Activated naive CD4-positive, alpha-beta T cell treated with anti-CD3 and anti-CD28 coated beads for 36 hours (primary cell): ENCODE results near the gene SLC26A1. TPM values are rescaled to one million over a fixed set of nuclear protein-coding genes. Genes with fewer than 3 reads are reported as not detected.
"Not testable (repeated sequence)": the region's sequence is repeated elsewhere in the genome, so short reads cannot be mapped to it uniquely, and the experiment has no call there.

Experiments
- CTCF ChIA-PET: fragments of 350-600 bp; sonication (Branson Sonifier 250); formaldehyde crosslinking; loops from one replicate; lab custom pipeline; 2021; ENCODE audit warnings: antibody characterized with exemption; lab: Charles Lee
- DNase-seq: peaks from one replicate; pipeline ENCODE4 v3.0.0-alpha.2; 2020
- H3K27ac Mint-ChIP-seq: one replicate; pipeline ENCODE4 v1.8.0; 2021; ENCODE audit warnings: mild to moderate bottlenecking, mixed read lengths
- H3K27me3 Mint-ChIP-seq: one replicate; pipeline ENCODE4 v1.8.0; 2021; ENCODE audit warnings: low read depth, mixed read lengths
- H3K36me3 Mint-ChIP-seq: one replicate; pipeline ENCODE4 v1.8.0; 2021; ENCODE audit warnings: low read depth, mixed read lengths
- H3K4me1 Mint-ChIP-seq: one replicate; pipeline ENCODE4 v1.8.0; 2021; ENCODE audit warnings: low read depth, mixed read lengths
- H3K4me3 Mint-ChIP-seq: one replicate; pipeline ENCODE4 v1.8.0; 2021; ENCODE audit warnings: mild to moderate bottlenecking, moderate library complexity, mixed read lengths
- H3K9me3 Mint-ChIP-seq: one replicate; pipeline ENCODE4 v1.8.0; 2021; ENCODE audit warnings: mixed read lengths
- intact Hi-C: fragments of 100-400 bp; cut with micrococcal nuclease; formaldehyde crosslinking; loops from one replicate; pipeline ENCODE4 v1.15.1; 2023
- total RNA-seq, 2 experiments: library from RNA; stranded (reverse); gene quantifications; one replicate each; pipeline ENCODE4 v1.2.3, GENCODE V29; 2021

The SLC26A1 gene
- total RNA-seq, 2 experiments from 2014 or later: not detected

DNA sequence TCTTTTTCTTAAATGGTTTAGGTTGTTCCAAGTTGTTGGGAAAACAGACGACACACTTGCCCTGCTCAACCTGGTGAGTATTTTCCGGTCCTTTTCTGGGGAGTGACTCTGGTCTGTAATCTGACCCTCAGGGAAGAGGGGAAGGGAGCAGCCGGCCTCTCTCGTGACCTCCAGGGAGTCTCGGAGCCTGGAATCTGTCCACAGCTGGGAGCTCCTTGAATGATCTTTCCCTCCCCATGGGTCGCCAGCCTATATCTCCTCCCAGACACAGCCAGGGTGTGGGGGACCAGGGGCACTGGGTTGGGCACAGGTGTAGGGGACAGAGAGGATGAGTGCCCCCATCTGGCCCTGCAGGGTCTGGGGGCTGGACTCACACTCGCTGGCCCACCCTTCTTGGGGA is 42.0 kb downstream of the SLC26A1 start:
- peak; percentile 2 for DNase-seq
- H3K27ac Mint-ChIP-seq: no peak overlapping the region
- no peak overlapping the region for H3K4me3 Mint-ChIP-seq
- intact Hi-C loops: no loop called here
- H3K4me1 Mint-ChIP-seq: peaks cover 3% of the 10 kb centered on the region
- CTCF ChIA-PET: no interaction called here
- H3K9me3 Mint-ChIP-seq: no peaks in the 10 kb centered on the region
- no peaks in the 10 kb centered on the region for H3K27me3 Mint-ChIP-seq
- H3K36me3 Mint-ChIP-seq: no peaks in the 10 kb centered on the region

DNA sequence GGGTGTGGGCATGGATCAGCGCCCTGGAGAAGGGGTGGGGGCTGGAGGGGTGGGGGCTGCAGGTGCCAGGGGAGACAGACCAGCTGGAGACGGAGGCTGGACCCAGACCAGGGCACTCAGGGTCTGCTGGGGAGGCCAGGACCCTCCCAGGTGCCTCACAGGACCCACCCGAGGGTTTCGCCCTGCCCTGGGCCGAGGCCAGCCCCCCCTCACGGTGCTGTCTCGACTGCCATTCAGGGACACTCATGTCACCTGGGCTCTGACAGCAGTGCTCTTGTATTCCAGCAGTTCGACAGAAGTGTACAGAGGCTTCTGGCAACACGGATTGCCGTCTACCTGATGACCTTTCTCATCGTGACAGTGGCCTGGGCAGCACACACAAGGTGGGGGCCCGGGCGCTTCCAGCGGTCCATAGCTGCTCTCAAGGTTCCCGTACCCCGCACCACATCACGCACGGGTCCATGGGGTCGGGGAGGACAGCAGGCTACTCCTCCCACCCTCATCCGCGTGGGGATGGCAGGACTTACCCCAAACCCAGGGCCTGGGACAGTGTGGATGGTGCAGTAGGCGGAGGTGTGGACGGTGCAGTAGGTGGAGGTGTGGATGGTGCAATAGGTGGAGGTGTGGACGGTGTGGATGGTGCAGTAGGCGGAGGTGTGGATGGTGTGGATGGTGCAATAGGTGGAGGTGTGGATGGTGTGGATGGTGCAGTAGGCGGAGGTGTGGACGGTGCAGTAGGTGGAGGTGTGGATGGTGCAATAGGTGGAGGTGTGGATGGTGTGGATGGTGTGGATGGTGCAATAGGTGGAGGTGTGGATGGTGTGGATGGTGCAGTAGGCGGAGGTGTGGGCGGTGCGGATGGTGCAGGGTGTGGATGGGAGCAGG is 42.8 kb downstream of the SLC26A1 start:
- intact Hi-C loops: no loop called here
- no peaks in the 10 kb centered on the region for H3K27me3 Mint-ChIP-seq

DNA sequence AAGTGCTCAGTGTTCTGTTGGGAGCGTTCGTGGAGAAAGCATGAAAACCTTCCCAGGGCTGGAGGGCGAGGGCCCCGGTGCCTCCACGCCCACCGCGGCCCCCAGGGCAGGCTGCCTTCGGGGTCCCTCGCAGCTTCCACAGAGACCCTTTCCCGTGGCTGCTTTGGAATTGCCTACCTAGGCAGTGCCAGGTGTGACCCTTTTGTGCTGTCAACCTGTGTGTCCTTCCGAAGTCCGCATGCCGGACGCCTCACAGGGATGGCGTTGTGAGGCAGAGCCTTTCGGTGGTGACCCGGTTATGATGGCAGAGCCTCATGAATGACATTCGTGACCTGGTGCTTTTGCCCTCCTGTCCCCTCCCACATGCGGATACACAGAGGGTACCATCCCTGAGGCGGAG is 43.5 kb downstream of the SLC26A1 start:
- no peak for DNase-seq
- intact Hi-C loops: no loop called here
- no peaks in the 10 kb centered on the region for H3K36me3 Mint-ChIP-seq

More for the DNA sequence above, 42.8 kb downstream of the SLC26A1 start:
- CTCF ChIA-PET: no interaction called here
- Mint-ChIP-seq H3K9me3 (no peaks in the 10 kb centered on the region), H3K4me1 (peaks cover 8% of the 10 kb centered on the region), H3K27ac (no peak overlapping the region), H3K36me3 (no peaks in the 10 kb centered on the region), H3K4me3 (no peak overlapping the region)
- DNase-seq: peak; percentile 0

DNA sequence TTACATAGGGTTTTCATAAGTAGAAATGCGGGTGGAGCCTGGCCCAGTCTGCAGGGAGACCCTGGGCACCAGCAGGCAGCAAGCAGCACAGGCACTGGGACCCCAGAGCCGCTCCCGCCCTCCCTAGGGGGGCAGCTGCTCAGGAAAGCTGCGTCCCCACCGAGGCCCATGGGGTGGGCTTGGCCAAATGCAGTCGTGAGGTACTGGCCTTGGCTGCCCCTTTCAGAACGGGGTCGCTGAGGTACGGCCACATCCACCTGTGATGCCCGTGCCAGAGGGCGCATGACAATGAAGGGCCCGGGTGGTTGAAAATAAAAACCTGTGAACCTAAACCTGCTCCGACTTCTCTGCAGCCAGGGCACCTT is 44.3 kb downstream of the SLC26A1 start:
- no peak overlapping the region for H3K4me3 Mint-ChIP-seq
- no peak for DNase-seq
- no peaks in the 10 kb centered on the region for H3K9me3 Mint-ChIP-seq
- intact Hi-C loops: no loop called here
- peaks cover 11% of the 10 kb centered on the region for H3K4me1 Mint-ChIP-seq
- H3K27ac Mint-ChIP-seq: no peak overlapping the region
- H3K36me3 Mint-ChIP-seq: no peaks in the 10 kb centered on the region
- CTCF ChIA-PET: no interaction called here
- no peaks in the 10 kb centered on the region for H3K27me3 Mint-ChIP-seq

More for the DNA sequence above, 43.5 kb downstream of the SLC26A1 start:
- Mint-ChIP-seq H3K9me3 (no peaks in the 10 kb centered on the region), H3K27me3 (no peaks in the 10 kb centered on the region), H3K4me3 (no peak overlapping the region), H3K27ac (no peak overlapping the region), H3K4me1 (peaks cover 11% of the 10 kb centered on the region)
- CTCF ChIA-PET: no interaction called here

DNA sequence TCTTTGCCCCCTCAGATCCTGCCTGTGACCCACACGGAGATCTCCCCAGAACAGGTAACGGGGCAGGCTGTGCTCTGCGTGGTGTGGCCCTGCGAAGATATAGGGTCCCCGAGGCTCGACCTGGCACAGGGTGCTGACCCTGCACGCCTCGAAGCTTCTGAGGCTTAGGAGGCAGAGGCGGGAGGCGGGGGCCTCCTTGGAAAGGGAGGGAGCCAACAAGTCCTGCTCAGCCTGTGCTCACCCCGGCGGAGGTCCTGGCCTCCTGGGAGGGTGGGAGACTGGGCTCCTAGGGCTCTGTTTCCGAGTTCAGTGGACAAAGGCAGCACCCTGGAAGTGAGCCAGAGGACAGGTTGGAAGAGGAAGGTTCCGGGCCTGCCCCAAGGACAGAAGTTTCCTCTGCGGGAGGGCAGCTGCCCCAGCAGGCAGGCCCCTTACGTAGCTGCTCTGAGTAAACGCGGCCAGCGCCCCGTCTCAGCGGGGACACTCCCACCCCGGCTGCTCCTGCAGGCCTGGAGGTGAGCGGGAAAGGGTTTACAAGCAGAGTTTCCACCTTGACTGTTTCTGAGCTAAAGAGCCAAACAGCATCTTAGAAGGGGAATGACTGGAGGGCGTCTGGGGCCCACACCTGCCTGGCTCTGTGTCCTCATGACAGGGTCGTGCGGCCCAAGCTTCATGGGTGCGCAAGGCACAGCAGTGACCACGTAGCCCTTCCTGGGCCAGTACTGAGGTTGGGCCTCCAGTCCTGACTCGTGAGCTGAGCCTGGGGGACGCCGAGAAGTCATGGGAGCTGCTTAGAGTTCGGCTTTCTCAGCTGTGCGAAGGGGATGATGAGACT is 44.9 kb downstream of the SLC26A1 start:
- CTCF ChIA-PET: no interaction called here
- H3K36me3 Mint-ChIP-seq: no peaks in the 10 kb centered on the region
- intact Hi-C loops: no loop called here

DNA sequence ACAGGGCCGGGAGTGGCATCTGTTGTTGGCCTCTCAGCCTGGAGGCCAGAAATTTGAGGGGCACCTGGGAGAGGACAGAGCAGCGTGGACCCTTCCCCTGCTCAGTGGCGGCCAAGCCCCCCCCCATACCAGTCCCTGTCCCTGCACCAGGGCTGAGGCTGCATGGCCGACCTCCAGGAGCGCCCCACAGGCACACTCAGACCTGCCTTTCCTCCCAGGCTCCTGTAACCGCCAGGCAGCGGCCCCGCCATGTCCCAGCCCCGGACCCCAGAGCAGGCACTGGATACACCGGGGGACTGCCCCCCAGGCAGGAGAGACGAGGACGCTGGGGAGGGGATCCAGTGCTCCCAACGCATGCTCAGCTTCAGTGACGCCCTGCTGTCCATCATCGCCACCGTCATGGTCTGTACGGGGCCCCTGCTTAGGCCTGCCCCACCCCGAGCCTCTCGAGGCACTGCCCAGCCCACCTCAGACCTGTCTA is 45.7 kb downstream of the SLC26A1 start:
- H3K4me1 Mint-ChIP-seq: peaks cover 11% of the 10 kb centered on the region
- no peak overlapping the region for H3K27ac Mint-ChIP-seq
- peaks cover 2% of the 10 kb centered on the region for H3K36me3 Mint-ChIP-seq

More for the DNA sequence above, 44.9 kb downstream of the SLC26A1 start:
- Mint-ChIP-seq H3K9me3 (no peaks in the 10 kb centered on the region), H3K4me1 (peaks cover 11% of the 10 kb centered on the region), H3K27ac (no peak overlapping the region), H3K4me3 (no peak overlapping the region), H3K27me3 (no peaks in the 10 kb centered on the region)
- DNase-seq: no peak

DNA sequence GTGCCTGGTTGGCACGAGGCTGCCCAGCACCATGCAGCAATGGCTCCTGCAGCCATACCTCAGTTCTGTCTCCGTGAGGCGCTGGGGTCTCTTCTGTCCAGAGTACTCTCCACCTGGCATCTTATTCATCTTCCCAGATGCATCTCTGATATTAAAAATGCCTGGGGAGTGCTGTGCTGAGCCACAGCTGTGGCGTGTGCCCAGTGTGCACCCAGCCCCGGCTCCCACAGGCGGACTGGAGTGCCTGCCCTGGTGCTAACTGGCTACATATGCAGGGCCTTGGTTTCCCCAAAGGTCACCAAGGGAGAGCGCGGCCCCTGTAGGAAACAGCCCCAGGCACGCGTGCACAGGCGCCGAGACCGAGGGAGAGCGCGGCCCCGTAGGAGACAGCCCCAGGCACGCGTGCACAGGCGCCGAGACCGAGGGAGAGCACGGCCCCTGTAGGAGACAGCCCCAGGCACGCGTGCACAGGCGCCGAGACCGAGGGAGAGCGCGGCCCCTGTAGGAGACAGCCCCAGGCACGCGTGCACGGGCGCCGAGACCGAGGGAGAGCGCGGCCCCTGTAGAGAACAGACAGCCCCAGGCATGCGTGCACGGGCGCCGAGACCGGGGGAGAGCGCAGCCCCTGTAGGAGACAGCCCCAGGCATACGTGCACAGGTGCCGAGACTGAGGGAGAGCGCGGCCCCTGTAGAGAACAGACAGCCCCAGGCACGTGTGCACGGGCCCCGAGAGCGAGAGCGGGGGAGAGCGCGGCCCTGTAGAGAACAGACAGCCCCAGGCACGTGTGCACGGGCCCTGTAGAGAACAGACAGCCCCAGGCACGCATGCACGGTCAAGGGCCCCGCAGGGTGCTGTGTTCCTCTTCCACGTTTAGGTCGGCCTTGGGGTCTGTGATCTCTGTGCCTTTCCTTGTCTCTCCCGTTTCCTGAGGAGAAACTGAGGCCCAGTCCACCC is 46.4 kb downstream of the SLC26A1 start:
- Mint-ChIP-seq H3K27ac (no peak overlapping the region), H3K27me3 (no peaks in the 10 kb centered on the region), H3K4me1 (peaks cover 11% of the 10 kb centered on the region), H3K36me3 (peaks cover 2% of the 10 kb centered on the region), H3K9me3 (no peaks in the 10 kb centered on the region), H3K4me3 (no peak overlapping the region)
- intact Hi-C loops: no loop called here
- no peak for DNase-seq
- CTCF ChIA-PET: no interaction called here

More for the DNA sequence above, 45.7 kb downstream of the SLC26A1 start:
- intact Hi-C loops: no loop called here
- H3K4me3 Mint-ChIP-seq: no peak overlapping the region
- CTCF ChIA-PET: no interaction called here
- no peaks in the 10 kb centered on the region for H3K9me3 Mint-ChIP-seq
- H3K27me3 Mint-ChIP-seq: no peaks in the 10 kb centered on the region
- no peak for DNase-seq

DNA sequence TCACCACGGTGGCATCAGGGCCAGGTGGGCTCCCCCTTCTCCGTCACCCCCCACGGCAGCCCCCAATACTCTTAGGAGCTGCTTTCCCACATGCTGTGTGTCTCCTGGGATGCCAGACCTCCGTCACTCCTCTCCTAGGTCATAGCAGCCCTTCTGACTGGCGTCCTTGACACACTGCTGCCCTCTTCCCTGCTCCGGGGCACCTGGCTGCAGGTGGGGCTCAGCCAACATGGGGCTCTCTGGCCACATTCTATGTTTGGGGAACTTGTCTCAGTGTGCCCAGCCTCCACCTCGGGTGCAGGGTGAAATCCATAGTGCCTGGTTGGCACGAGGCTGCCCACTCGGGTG is 47.1 kb downstream of the SLC26A1 start:
- no peak for DNase-seq
- H3K27ac Mint-ChIP-seq: no peak overlapping the region
- peaks cover 11% of the 10 kb centered on the region for H3K4me1 Mint-ChIP-seq
- no peak overlapping the region for H3K4me3 Mint-ChIP-seq
- no peaks in the 10 kb centered on the region for H3K9me3 Mint-ChIP-seq
- intact Hi-C loops: no loop called here
- H3K27me3 Mint-ChIP-seq: no peaks in the 10 kb centered on the region
- peaks cover 2% of the 10 kb centered on the region for H3K36me3 Mint-ChIP-seq
- CTCF ChIA-PET: no interaction called here

DNA sequence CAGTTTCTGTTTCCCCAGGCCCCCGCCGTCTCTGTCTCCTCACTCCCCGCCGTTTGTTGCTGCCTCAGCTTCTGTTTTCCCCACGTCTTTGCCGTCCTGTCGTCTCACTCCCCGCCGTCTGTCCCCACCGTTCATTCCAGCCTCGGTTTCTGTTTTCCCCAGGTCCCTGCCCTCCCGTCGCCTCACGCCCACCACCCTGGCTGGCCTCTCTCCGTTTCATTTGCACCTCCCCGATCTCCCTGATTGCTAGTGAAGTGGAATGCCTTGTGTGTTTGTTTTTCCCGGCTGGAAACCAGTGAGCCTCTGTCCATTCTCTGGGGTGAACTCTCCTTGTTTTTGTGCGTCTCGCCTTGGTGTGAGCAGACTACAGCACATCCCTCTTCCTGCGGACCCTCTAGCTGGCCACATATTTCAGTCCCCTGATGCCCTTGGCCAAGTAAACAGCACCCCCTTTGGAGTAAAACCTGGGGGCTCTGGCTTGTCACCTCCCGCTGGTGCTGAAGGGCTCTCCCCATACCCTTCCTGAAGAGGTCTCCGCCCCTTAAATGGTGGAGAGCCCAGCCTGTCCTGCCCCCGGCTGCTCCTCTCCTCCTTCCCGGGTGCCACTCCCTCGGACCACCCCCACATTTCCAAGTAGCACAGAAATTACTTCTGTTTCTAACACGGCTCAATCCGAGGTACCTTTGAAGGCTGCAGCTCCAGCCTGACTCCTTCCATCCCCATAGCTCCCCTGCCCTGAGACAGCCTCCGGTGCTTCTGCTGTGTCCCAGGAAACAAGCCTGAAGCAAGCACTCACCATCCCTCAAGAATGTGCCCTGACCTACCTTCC is 47.7 kb downstream of the SLC26A1 start:
- H3K4me3 Mint-ChIP-seq: no peak overlapping the region
- H3K27me3 Mint-ChIP-seq: no peaks in the 10 kb centered on the region
- intact Hi-C loops: no loop called here
- peaks cover 11% of the 10 kb centered on the region for H3K4me1 Mint-ChIP-seq
- H3K36me3 Mint-ChIP-seq: peaks cover 2% of the 10 kb centered on the region
- DNase-seq: peak; percentile 1
- CTCF ChIA-PET: no interaction called here
- H3K27ac Mint-ChIP-seq: no peak overlapping the region
- no peaks in the 10 kb centered on the region for H3K9me3 Mint-ChIP-seq

DNA sequence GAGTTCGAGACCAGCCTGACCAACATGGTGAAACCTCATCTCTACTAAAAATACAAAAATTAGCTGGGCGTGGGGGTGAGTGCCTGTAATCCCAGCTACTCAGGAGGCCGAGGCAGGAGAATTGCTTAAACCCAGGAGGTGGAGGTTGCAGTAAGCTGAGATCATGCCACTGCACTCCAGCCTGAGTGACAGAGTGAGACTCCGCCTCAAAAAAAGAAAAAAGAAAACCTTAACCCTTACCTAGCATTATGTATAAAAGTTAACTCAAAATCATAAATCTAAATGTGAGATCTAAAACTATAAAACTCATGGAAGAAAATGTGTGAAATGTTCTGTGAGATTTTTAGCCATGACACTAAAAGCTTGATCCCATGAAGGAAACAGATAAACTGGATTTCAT is 53.7 kb downstream of the SLC26A1 start:
- H3K9me3 Mint-ChIP-seq, intact Hi-C loops, H3K27me3 Mint-ChIP-seq, DNase-seq, H3K4me3 Mint-ChIP-seq, CTCF ChIA-PET, H3K27ac Mint-ChIP-seq, H3K4me1 Mint-ChIP-seq, H3K36me3 Mint-ChIP-seq: not testable (repeated sequence)
